Measurements from ENCODE around the gene ETS2. TPM values are rescaled to one million over a fixed set of nuclear protein-coding genes. Genes with fewer than 3 reads are reported as not detected.
A peak's percentile ranks its signal among the peaks of the same experiment; 100 is the strongest.

ETS2 gene
- total RNA-seq, 1 experiment from 2014 or later, result 20.4 TPM

DNA sequence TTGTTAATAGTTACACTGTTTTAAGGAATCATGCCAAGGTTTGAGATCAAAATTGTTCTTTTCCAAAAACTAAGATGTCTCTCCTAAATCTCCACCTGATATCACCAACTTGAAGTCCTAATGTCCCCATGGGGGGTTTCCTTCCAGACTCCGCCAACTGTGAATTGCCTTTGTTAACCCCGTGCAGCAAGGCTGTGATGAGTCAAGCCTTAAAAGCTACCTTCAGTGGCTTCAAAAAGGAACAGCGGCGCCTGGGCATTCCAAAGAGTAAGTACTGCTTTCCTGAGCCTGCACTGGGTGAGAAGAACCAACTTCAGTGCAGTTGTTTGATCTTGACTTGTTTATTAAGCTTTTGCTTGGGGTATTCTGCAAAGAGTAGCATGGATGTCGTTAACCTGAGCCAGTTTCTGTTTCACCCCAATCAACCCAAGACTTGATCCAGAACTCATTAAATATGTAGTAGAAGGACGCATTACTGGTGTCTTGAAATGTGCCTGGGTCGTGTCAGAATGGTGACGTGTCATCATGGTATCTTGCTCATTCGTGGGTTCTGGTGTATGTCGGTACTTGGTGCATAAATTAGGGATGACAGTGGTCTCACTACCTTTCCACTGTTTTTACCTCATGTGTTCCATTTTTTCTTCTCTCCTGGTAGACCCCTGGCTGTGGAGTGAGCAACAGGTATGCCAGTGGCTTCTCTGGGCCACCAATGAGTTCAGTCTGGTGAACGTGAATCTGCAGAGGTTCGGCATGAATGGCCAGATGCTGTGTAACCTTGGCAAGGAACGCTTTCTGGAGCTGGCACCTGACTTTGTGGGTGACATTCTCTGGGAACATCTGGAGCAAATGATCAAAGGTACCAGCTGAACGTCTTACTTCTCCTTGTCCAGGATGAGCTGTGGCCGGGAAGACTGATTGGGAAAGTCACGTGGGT is 8.7 kb downstream of the ETS2 start:
- Histone ChIP-seq H3K4me1 (peaks cover 4% of the 10 kb centered on the region; the same call in 1 of the 2 replicates), H3K4me3 (ENCODE audit: low read depth, low read length) (no peak overlapping the region), H3K27me3 (replicated peaks; ENCODE audit: control insufficient read depth, insufficient read depth, low read length) (no peaks in the 10 kb centered on the region), H3K36me3 (ENCODE audit: control insufficient read depth, insufficient read depth, low read length) (peaks cover 15% of the 10 kb centered on the region), H3K9me3 (no peaks in the 10 kb centered on the region)
- TF ChIP-seq, protein P1, sequence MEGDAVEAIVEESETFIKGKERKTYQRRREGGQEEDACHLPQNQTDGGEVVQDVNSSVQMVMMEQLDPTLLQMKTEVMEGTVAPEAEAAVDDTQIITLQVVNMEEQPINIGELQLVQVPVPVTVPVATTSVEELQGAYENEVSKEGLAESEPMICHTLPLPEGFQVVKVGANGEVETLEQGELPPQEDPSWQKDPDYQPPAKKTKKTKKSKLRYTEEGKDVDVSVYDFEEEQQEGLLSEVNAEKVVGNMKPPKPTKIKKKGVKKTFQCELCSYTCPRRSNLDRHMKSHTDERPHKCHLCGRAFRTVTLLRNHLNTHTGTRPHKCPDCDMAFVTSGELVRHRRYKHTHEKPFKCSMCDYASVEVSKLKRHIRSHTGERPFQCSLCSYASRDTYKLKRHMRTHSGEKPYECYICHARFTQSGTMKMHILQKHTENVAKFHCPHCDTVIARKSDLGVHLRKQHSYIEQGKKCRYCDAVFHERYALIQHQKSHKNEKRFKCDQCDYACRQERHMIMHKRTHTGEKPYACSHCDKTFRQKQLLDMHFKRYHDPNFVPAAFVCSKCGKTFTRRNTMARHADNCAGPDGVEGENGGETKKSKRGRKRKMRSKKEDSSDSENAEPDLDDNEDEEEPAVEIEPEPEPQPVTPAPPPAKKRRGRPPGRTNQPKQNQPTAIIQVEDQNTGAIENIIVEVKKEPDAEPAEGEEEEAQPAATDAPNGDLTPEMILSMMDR (IDR thresholded peaks at IDR 0.05; ENCODE audit: insufficient read depth in 1 of 2, low read depth in 1 of 2, low read length in 1 of 2, severe bottlenecking in 1 of 2, unreplicated experiment in 1 of 2), result no peak
- DNase-seq, result no peak
- Mint-ChIP-seq H3K4me3 (ENCODE audit: unreplicated experiment) (no peak overlapping the region), H3K4me1 (ENCODE audit: low read depth, unreplicated experiment) (no peaks in the 10 kb centered on the region), H3K36me3 (ENCODE audit: insufficient read depth, unreplicated experiment) (peaks cover 96% of the 10 kb centered on the region), H3K27me3 (ENCODE audit: insufficient read depth, unreplicated experiment) (no peaks in the 10 kb centered on the region), H3K27ac (ENCODE audit: unreplicated experiment) (peak overlapping the region; percentile 35), H3K9me3 (ENCODE audit: unreplicated experiment) (no peaks in the 10 kb centered on the region)
- POLR2A ChIA-PET, result no interaction called here
- CTCF ChIA-PET, result no interaction called here
- intact Hi-C loops (cut with micrococcal nuclease; ENCODE audit: unreplicated experiment), result no loop called here
- no TSS peak for BruUV-seq (replicated peaks)

DNA sequence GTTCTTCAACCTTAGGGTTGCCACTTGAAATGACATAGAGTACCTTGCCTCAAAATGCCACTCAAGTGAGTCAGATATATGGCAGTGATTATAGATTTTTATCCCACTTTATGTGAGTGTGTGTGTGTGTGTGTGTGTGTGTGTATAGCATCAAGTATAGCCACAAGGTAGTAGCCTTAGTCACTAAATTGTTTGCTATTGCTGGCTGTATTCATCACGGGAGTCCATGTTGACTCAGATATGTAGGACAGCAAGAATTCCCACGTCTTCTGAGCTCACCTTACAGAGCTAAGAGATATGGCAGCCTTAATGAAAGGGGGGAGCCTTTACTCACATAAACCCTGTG is 9.3 kb downstream of the ETS2 start:
- intact Hi-C loops (cut with micrococcal nuclease; ENCODE audit: unreplicated experiment), result no loop called here
- Mint-ChIP-seq H3K36me3 (ENCODE audit: insufficient read depth, unreplicated experiment) (peaks cover 96% of the 10 kb centered on the region), H3K9me3 (ENCODE audit: unreplicated experiment) (no peaks in the 10 kb centered on the region), H3K27ac (ENCODE audit: unreplicated experiment) (peak overlapping the region; percentile 35), H3K4me1 (ENCODE audit: low read depth, unreplicated experiment) (no peaks in the 10 kb centered on the region), H3K4me3 (ENCODE audit: unreplicated experiment) (no peak overlapping the region), H3K27me3 (ENCODE audit: insufficient read depth, unreplicated experiment) (no peaks in the 10 kb centered on the region)
- DNase-seq, result no peak
- ChIA-PET CTCF (no interaction called here), POLR2A (no interaction called here)
- peaks cover 16% of the 10 kb centered on the region for H3K36me3 ChIP-seq (ENCODE audit: control insufficient read depth, insufficient read depth, low read length)
- TF ChIP-seq, protein P1 (IDR thresholded peaks at IDR 0.05; ENCODE audit: insufficient read depth in 1 of 2, low read depth in 1 of 2, low read length in 1 of 2, severe bottlenecking in 1 of 2, unreplicated experiment in 1 of 2), result no peak
- H3K27me3 ChIP-seq (replicated peaks; ENCODE audit: control insufficient read depth, insufficient read depth, low read length), result no peaks in the 10 kb centered on the region
- peaks cover 8% of the 10 kb centered on the region for H3K4me1 ChIP-seq
- H3K4me3 ChIP-seq (ENCODE audit: low read depth, low read length), result no peak overlapping the region
- no TSS peak for BruUV-seq (replicated peaks)
- no peaks in the 10 kb centered on the region for H3K9me3 ChIP-seq

DNA sequence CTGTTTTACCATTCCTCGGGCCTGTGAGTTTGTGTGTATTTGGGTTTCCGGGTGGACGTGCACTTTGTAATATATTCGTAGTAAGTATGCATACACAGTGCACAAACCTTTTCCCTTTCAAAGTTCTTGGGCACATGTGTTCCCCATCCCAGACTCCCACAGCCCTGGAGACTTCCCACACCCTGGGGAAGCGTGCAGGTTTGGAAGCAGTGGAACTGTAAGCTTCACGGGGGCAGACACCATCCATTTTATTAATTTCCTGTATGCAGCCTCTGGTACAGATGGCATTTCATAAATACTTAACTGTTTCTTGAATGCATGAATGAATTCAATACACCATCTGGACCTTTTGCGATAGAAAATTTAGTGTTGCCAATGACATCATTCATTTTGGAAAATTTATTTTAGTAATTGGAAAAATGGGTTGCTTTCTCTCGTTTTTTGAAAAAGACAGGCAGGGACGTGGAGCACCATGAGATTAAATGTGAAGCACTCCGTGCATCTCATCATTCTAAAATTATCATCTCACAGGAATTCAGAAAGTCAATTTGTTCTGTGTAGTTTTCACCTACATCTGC is 10.8 kb downstream of the ETS2 start:
- Histone ChIP-seq H3K4me3 (ENCODE audit: low read depth, low read length) (no peak overlapping the region), H3K36me3 (ENCODE audit: control insufficient read depth, insufficient read depth, low read length) (peaks cover 18% of the 10 kb centered on the region), H3K27me3 (replicated peaks; ENCODE audit: control insufficient read depth, insufficient read depth, low read length) (no peaks in the 10 kb centered on the region), H3K4me1 (peaks cover 15% of the 10 kb centered on the region), H3K9me3 (no peaks in the 10 kb centered on the region)
- intact Hi-C loops (cut with micrococcal nuclease; ENCODE audit: unreplicated experiment), result no loop called here
- TF ChIP-seq, protein P1 (IDR thresholded peaks at IDR 0.05; ENCODE audit: insufficient read depth in 1 of 2, low read depth in 1 of 2, low read length in 1 of 2, severe bottlenecking in 1 of 2, unreplicated experiment in 1 of 2), result no peak
- H3K27me3 Mint-ChIP-seq (ENCODE audit: insufficient read depth, unreplicated experiment), result no peaks in the 10 kb centered on the region
- no peaks in the 10 kb centered on the region for H3K9me3 Mint-ChIP-seq (ENCODE audit: unreplicated experiment)
- ChIA-PET CTCF (no interaction called here), POLR2A (no interaction called here)
- H3K4me3 Mint-ChIP-seq (ENCODE audit: unreplicated experiment), result no peak overlapping the region
- no TSS peak for BruUV-seq (replicated peaks)
- peaks cover 97% of the 10 kb centered on the region for H3K36me3 Mint-ChIP-seq (ENCODE audit: insufficient read depth, unreplicated experiment)
- no peak for DNase-seq
- no peak overlapping the region for H3K27ac Mint-ChIP-seq (ENCODE audit: unreplicated experiment)
- no peaks in the 10 kb centered on the region for H3K4me1 Mint-ChIP-seq (ENCODE audit: low read depth, unreplicated experiment)

Data from Caco-2 (cell line).